Raji (cell line): ENCODE measurements around the gene MSI2.

Source experiments
- POLR2A ChIP-seq: IDR thresholded peaks from 2 replicates; pipeline ENCODE4 v1.6.1; 2011; ENCODE audit warnings: low read depth, low read length, control low read depth; ENCODE audit not compliant: insufficient read depth

The MSI2 gene

GRCh38 chr17:57663326-57664070 lies 407.2 kb downstream of the MSI2 start:
- no peak for TF ChIP-seq POLR2A

DNA sequence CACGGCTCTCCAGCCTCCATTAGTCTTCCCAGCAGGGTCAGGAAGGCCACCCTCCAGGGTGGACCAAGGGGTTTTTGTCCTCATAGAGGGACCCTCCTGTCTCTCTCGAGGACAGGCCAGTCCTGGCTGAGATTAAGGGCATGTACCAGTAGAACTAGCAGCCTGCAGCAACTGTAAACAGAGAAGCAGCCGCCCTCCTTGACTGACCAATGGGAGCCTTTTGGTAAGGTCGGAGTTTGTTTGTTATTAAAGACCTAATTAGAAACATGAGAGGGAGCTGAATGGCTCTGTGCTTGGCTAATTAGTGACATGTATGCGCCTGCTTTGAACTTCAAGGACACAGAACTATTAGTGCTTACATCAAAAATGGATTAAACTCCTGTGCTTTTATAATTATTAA lies 408.8 kb downstream of the MSI2 start:
- TF ChIP-seq POLR2A = no peak

GRCh38 chr17:57665696-57666095 lies 409.4 kb downstream of the MSI2 start:
- no peak for TF ChIP-seq POLR2A

GRCh38 chr17:57666201-57666870 lies 410.0 kb downstream of the MSI2 start:
- TF ChIP-seq POLR2A = no peak

GRCh38 chr17:57666946-57667345 lies 410.6 kb downstream of the MSI2 start:
- TF ChIP-seq POLR2A = no peak

GRCh38 chr17:57667461-57667923 lies 411.2 kb downstream of the MSI2 start:
- no peak for TF ChIP-seq POLR2A

- TF ChIP-seq POLR2A = no peak
These were observed 412.0 kb downstream of the MSI2 start for GRCh38 chr17:57668332-57668731.

DNA sequence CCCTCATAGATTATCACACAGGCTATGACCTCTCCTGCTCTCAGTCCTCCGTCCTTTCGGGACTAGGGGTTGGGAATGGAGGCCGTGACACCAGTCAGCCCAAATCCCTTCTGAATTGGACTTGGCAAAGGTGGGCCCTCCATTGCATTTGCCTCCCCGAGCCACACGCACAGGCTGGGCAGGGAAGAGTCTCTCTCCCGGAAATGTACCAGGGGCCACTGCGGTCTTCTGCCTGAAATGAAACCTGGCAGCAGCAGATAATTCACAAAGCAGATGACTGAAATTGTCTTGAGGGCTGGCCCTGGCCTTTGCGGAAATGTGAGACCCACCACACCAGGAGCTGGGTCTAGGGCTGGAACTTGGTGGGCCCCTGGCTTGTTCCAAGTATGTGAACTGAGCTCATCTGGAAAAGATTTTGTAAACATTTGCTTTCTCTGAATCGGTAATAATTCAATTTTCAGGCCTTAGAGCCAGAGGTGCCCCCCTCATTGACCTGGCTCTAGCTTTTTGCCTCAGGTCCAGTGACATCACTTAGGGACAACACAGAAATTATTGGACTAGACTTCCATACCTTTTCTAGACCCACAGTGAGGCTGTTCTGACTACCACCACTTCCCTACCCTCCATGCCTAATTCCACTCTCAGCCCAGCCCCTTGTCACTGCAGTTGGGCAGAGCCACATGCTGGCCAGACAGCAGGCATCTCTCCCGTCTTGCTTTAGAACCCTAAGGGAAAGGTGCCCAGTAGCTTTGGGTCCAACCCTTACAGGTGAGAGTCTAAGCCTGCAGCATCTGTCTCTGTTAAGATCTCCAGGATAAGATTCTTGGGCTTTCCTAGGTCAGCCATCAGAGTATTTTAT lies 413.6 kb downstream of the MSI2 start:
- no peak for TF ChIP-seq POLR2A

- no peak for TF ChIP-seq POLR2A
These were observed 414.6 kb downstream of the MSI2 start for GRCh38 chr17:57670769-57671569.

DNA sequence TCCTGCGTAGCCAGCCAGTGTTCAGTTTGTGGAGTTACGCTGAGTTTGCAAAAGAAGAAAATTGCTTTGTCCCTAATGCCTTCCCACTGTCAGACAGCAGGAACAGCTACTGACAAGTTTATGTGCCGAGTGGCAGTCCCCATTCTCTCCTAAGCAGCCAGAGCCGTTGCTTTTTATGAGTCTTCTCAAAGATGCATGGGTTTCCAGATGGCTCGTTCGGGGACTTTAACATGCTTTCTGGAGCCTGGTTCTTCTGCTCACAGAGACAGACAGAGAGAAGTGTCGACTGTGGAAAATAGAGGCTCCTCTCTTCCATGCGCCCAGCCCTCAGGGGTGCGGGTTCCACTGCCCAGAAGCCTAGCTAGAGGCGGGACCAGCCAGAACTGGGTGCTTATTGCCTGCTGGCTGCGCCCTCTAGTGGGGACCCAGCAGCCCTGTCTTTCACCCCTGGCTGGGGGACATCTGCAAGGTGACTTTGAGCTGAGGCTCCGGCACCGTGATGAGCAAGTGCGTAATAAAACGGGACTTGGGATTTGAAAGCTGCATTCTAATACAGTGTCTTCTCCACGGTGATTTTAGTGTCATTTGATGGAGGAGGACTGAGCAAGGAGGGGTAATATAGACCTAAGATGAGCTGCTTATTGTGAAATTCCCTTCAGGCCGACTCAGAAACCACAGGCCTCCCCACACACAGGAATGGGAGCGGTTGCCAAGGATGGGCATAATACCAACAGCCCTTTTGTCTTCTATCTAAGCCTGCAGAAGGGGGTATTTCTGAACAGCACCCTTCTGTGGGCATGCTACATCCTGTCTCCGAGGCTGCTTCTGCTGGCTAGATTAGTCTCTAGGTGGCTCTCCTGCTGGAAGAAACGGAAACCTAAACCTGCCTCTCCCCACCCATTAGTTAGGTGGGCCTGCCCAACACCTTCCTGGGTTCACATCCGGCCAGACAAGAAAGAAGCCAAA lies 415.6 kb downstream of the MSI2 start:
- no peak for TF ChIP-seq POLR2A

DNA sequence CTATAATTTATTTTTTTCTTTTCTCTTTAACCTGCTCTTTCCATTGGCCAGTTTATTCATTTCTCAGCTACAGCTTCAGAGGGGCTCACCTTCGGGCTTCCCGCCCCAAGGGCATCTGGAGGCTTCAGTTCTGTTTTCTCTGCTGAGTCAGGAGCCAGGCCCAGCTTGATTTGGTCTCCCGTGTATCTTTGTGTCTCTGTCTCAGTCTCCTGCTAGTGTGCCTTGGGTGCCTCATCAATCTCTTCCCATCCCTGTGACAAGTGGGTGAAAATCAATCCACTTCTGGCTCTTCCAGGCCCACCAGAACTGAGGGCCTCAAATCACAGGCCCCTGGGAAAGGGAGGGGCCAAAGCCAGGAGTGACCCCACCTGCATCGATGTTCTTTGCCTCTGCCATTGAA lies 416.6 kb downstream of the MSI2 start:
- no peak for TF ChIP-seq POLR2A

GRCh38 chr17:57674894-57675293 lies 418.6 kb downstream of the MSI2 start:
- no peak for TF ChIP-seq POLR2A
